HG03442 (cell line): ENCODE results near the gene BABAM2.

ENCODE experiments used
- ATAC-seq: cut with Tn5 transposase; IDR thresholded peaks from one replicate; pipeline ENCODE4 v1.9.1; 2021; ENCODE audit warnings: mild to moderate bottlenecking, moderate library complexity; ENCODE audit not compliant: unreplicated experiment

BABAM2 gene

GRCh38 chr2:27907547-27907946 lies 17.0 kb downstream of the BABAM2 start:
- no peak for ATAC-seq

GRCh38 chr2:27909901-27910300 lies 19.4 kb downstream of the BABAM2 start:
- no peak for ATAC-seq

GRCh38 chr2:27911458-27912210 lies 21.1 kb downstream of the BABAM2 start:
- ATAC-seq, result no peak

- no peak for ATAC-seq
Observed at GRCh38 chr2:27912512-27912911, 22.0 kb downstream of the BABAM2 start.

- ATAC-seq, result no peak
Observed at GRCh38 chr2:27914041-27914804, 23.7 kb downstream of the BABAM2 start.

GRCh38 chr2:27914805-27915175 lies 24.3 kb downstream of the BABAM2 start:
- ATAC-seq, result no peak

- no peak for ATAC-seq
Observed at GRCh38 chr2:27915191-27915590, 24.7 kb downstream of the BABAM2 start.

GRCh38 chr2:27915874-27916273 lies 25.3 kb downstream of the BABAM2 start:
- ATAC-seq, result no peak

- no peak for ATAC-seq
Observed at GRCh38 chr2:27916293-27916995, 25.9 kb downstream of the BABAM2 start.

GRCh38 chr2:27920148-27920885 lies 29.8 kb downstream of the BABAM2 start:
- no peak for ATAC-seq

- ATAC-seq, result no peak
Observed at GRCh38 chr2:27921424-27921823, 30.9 kb downstream of the BABAM2 start.

- ATAC-seq, result no peak
Observed at GRCh38 chr2:27921880-27922547, 31.5 kb downstream of the BABAM2 start.

GRCh38 chr2:27922842-27923241 lies 32.3 kb downstream of the BABAM2 start:
- ATAC-seq, result no peak

GRCh38 chr2:27925766-27926472 lies 35.4 kb downstream of the BABAM2 start:
- ATAC-seq, result no peak

GRCh38 chr2:27929916-27930486 lies 39.5 kb downstream of the BABAM2 start:
- ATAC-seq, result no peak

- no peak for ATAC-seq
Observed at GRCh38 chr2:27931361-27931950, 40.9 kb downstream of the BABAM2 start.

- no peak for ATAC-seq
Observed at GRCh38 chr2:27932396-27932795, 41.9 kb downstream of the BABAM2 start.

- no peak for ATAC-seq
Observed at GRCh38 chr2:27935026-27935425, 44.5 kb downstream of the BABAM2 start.

- ATAC-seq, result no peak
Observed at GRCh38 chr2:27940090-27940671, 49.7 kb downstream of the BABAM2 start.
